Hepatocyte (in vitro differentiated cells): ENCODE results near the gene PCSK6. TPM values are rescaled to one million over a fixed set of nuclear protein-coding genes. Genes with fewer than 3 reads are reported as not detected.
"Not testable (repeated sequence)": the region's sequence is repeated elsewhere in the genome, so short reads cannot be mapped to it uniquely, and the experiment has no call there.

Experiments used
- DNase-seq: peaks from one replicate; pipeline ENCODE4 v3.0.0-alpha.2; 2016; ENCODE audit warnings: low spot score
- H2AFZ ChIP-seq: fragments of 200-600 bp; sonication (generic); 2 replicates; pipeline ENCODE4 v1.6.0; 2016; ENCODE audit warnings: antibody characterized with exemption, mild to moderate bottlenecking
- H3K27ac ChIP-seq: fragments of 200-600 bp; sonication (generic); 2 replicates; pipeline ENCODE4 v1.5.1; 2016; ENCODE audit warnings: mild to moderate bottlenecking
- H3K27me3 ChIP-seq: fragments of 200-600 bp; sonication (generic); 2 replicates; pipeline ENCODE4 v1.6.1; 2016
- H3K36me3 ChIP-seq: fragments of 200-600 bp; sonication (generic); replicated peaks from 2 replicates; pipeline ENCODE4 v1.5.1; 2016; ENCODE audit warnings: low read depth; ENCODE audit not compliant: insufficient read depth
- H3K4me1 ChIP-seq: fragments of 200-600 bp; sonication (generic); 2 replicates; pipeline ENCODE4 v1.5.1; 2016; ENCODE audit warnings: mild to moderate bottlenecking, moderate library complexity; ENCODE audit not compliant: insufficient read depth
- H3K4me2 ChIP-seq: fragments of 200-600 bp; sonication (generic); 2 replicates; pipeline ENCODE4 v1.6.0; 2016
- H3K4me3 ChIP-seq: fragments of 200-600 bp; sonication (generic); 2 replicates; pipeline ENCODE4 v1.5.1; 2016; ENCODE audit warnings: mild to moderate bottlenecking
- H3K79me2 ChIP-seq: fragments of 200-600 bp; sonication (generic); 2 replicates; pipeline ENCODE4 v1.6.0; 2017; ENCODE audit warnings: mild to moderate bottlenecking
- H3K9me2 ChIP-seq: fragments of 200-600 bp; sonication (generic); replicated peaks from 2 replicates; pipeline ENCODE4 v1.6.0; 2017; ENCODE audit warnings: mild to moderate bottlenecking; ENCODE audit not compliant: insufficient read depth
- H3K9me3 ChIP-seq: fragments of 200-600 bp; sonication (generic); 2 replicates; pipeline ENCODE4 v1.5.1; 2016; ENCODE audit warnings: low read depth, mild to moderate bottlenecking
- H4K20me1 ChIP-seq: fragments of 200-600 bp; sonication (generic); 2 replicates; pipeline ENCODE4 v1.6.0; 2016; ENCODE audit warnings: mild to moderate bottlenecking; ENCODE audit not compliant: insufficient read depth, poor library complexity, severe bottlenecking
- EZH2 ChIP-seq: fragments of 200-600 bp; sonication (generic); IDR thresholded peaks from 2 replicates; pipeline ENCODE4 v1.6.1; 2016; ENCODE audit warnings: antibody characterized with exemption, mild to moderate bottlenecking, borderline replicate concordance
- EZH2phosphoT487 ChIP-seq: fragments of 200-600 bp; sonication (generic); IDR thresholded peaks from one replicate; pipeline ENCODE4 v1.6.1; 2018; ENCODE audit warnings: antibody characterized with exemption, mild to moderate bottlenecking, low read depth, moderate library complexity; ENCODE audit not compliant: unreplicated experiment, severe bottlenecking
- WGBS: methylation state at CpG from one replicate; pipeline ENCODE4 v1.1.6; 2016; ENCODE audit warnings: low lambda C conversion rate; ENCODE audit errors: missing lambda C conversion rate; 5-methylcytosine and 5-hydroxymethylcytosine counted together
- polyA plus RNA-seq: library from polyadenylated mRNA; unstranded; fragments of >200 nt; fragmentation: Nextera tagmentation; extraction: Ambion mirVana; gene quantifications from 2 replicates; pipeline ENCODE4 v1.2.1, GENCODE V29; 2016
- total RNA-seq: library from RNA; depleted of rRNA; stranded (reverse); fragments of >200 nt; gene quantifications from 2 replicates; pipeline ENCODE4 v1.2.3, GENCODE V29; 2014
- TF ChIP-seq, protein P1 (sequence below): fragments of 200-600 bp; sonication (generic); IDR thresholded peaks from 2 replicates; pipeline ENCODE4 v1.5.1; 2016; ENCODE audit warnings: antibody characterized with exemption, mild to moderate bottlenecking; ENCODE audit not compliant: poor library complexity

PCSK6 gene
- total and polyA plus RNA-seq, 2 experiments from 2014 or later, result 31.7 to 40.5 TPM

GRCh38 chr15:101338502-101339057, 150.9 kb downstream of the PCSK6 start:
- Histone ChIP-seq H3K36me3 (no peaks in the 10 kb centered on the region), H3K4me1 (no peaks in the 10 kb centered on the region), H4K20me1 (no peaks in the 10 kb centered on the region), H3K9me2 (no peaks in the 10 kb centered on the region), H3K27ac (no peak overlapping the region), H3K9me3 (no peaks in the 10 kb centered on the region), H3K79me2 (no peaks in the 10 kb centered on the region), H3K27me3 (no peaks in the 10 kb centered on the region), H3K4me2 (no peak overlapping the region), H2AFZ (no peak overlapping the region), H3K4me3 (no peak overlapping the region)
- 94% methylated on average over 1 of the region's 1 CpG for WGBS
- no peak for DNase-seq
- TF ChIP-seq, protein P1, sequence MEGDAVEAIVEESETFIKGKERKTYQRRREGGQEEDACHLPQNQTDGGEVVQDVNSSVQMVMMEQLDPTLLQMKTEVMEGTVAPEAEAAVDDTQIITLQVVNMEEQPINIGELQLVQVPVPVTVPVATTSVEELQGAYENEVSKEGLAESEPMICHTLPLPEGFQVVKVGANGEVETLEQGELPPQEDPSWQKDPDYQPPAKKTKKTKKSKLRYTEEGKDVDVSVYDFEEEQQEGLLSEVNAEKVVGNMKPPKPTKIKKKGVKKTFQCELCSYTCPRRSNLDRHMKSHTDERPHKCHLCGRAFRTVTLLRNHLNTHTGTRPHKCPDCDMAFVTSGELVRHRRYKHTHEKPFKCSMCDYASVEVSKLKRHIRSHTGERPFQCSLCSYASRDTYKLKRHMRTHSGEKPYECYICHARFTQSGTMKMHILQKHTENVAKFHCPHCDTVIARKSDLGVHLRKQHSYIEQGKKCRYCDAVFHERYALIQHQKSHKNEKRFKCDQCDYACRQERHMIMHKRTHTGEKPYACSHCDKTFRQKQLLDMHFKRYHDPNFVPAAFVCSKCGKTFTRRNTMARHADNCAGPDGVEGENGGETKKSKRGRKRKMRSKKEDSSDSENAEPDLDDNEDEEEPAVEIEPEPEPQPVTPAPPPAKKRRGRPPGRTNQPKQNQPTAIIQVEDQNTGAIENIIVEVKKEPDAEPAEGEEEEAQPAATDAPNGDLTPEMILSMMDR, result no peak
- TF ChIP-seq EZH2phosphoT487, result no peak
- no peak for TF ChIP-seq EZH2

DNA sequence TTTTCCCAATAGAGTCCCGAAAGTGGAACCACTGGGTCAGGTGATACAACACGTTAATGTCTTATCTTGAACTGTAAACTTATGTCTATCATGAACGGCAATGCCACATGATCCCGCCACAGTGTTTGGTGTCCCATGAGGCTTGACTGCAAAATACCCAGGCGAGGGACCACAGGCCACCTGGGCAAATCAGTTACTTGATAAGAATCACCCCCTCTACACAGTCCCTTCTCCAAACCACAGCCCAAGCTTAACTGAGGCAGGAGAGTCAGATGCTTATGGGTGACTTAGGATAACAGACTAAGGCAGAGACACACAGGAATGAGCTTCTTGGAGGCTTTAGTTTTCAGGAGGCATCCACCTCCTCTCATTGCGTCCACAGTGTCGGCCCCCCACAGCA, 151.5 kb downstream of the PCSK6 start:
- 82% methylated on average over 7 of the region's 7 CpGs for WGBS
- H3K9me2 ChIP-seq, result no peaks in the 10 kb centered on the region
- TF ChIP-seq EZH2phosphoT487 (no peak), EZH2 (no peak)
- TF ChIP-seq, protein P1, result no peak

GRCh38 chr15:101333907-101334789, 155.4 kb downstream of the PCSK6 start:
- DNase-seq, H3K9me3 ChIP-seq, H3K4me3 ChIP-seq, H3K36me3 ChIP-seq, H4K20me1 ChIP-seq, H3K9me2 ChIP-seq, H3K27ac ChIP-seq, H3K79me2 ChIP-seq, H3K4me2 ChIP-seq, H2AFZ ChIP-seq, H3K4me1 ChIP-seq, H3K27me3 ChIP-seq: not testable (repeated sequence)
- WGBS, result 93% methylated on average over 13 of the region's 16 CpGs

More for the DNA sequence above, 151.5 kb downstream of the PCSK6 start:
- H3K4me2 ChIP-seq, result no peak overlapping the region
- H2AFZ ChIP-seq, result no peak overlapping the region
- no peaks in the 10 kb centered on the region for H3K36me3 ChIP-seq
- H4K20me1 ChIP-seq, result no peaks in the 10 kb centered on the region
- no peak overlapping the region for H3K4me3 ChIP-seq
- no peak overlapping the region for H3K27ac ChIP-seq
- H3K9me3 ChIP-seq, result no peaks in the 10 kb centered on the region
- no peaks in the 10 kb centered on the region for H3K79me2 ChIP-seq
- no peak for DNase-seq
- no peaks in the 10 kb centered on the region for H3K4me1 ChIP-seq
- no peaks in the 10 kb centered on the region for H3K27me3 ChIP-seq

DNA sequence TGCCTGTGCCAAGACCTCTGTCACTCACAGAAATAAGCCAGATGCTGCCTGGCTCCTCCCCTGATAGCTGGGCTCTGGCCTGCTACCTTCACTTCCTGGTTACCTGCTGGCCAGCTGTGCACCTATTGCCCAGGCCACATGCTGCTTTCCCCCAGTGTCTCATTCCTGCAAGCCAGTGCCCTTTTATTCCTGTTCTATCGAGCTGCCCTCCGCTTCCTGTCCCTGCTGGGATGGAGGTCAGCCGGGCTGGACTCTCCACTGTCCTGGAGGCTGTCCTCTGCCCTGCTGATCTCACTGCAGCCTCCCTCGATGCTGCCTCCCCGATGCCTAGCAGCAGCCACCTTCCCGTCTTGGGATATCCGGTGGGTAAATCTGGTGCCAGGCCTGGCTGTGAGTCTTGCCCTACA, 157.4 kb downstream of the PCSK6 start:
- no peaks in the 10 kb centered on the region for H3K79me2 ChIP-seq
- no peaks in the 10 kb centered on the region for H4K20me1 ChIP-seq
- H3K36me3 ChIP-seq, result no peaks in the 10 kb centered on the region
- no peaks in the 10 kb centered on the region for H3K9me2 ChIP-seq
- WGBS, result 96% methylated on average over 7 of the region's 7 CpGs
- H3K9me3 ChIP-seq, result no peaks in the 10 kb centered on the region
- no peaks in the 10 kb centered on the region for H3K4me1 ChIP-seq
- no peaks in the 10 kb centered on the region for H3K27me3 ChIP-seq
- H2AFZ ChIP-seq, result no peak overlapping the region
- no peak overlapping the region for H3K4me2 ChIP-seq
- DNase-seq, result no peak
- no peak overlapping the region for H3K27ac ChIP-seq
- H3K4me3 ChIP-seq, result no peak overlapping the region
- TF ChIP-seq, protein P1, result no peak
- TF ChIP-seq EZH2phosphoT487, result no peak
- TF ChIP-seq EZH2, result no peak
